ENCODE data around the gene PMPCB. TPM values are rescaled to one million over a fixed set of nuclear protein-coding genes. Genes with fewer than 3 reads are reported as not detected.
A peak's percentile ranks its signal among the peaks of the same experiment; 100 is the strongest.

Gene PMPCB
- total RNA-seq, 2 donors from 2014 or later, result 76.6 to 82.0 TPM

GRCh38 chr7:103297837-103298179 lies 573 bp downstream of the PMPCB start:
- peak overlapping the region; percentile 91 for H3K27ac Mint-ChIP-seq
- H3K27me3 Mint-ChIP-seq, result no peaks in the 10 kb centered on the region
- ATAC-seq (replicated peaks), result no peak
- peaks cover 6% of the 10 kb centered on the region for H3K4me1 Mint-ChIP-seq
- peak overlapping the region; percentile 88 for H3K4me3 Mint-ChIP-seq
- peaks cover 47% of the 10 kb centered on the region for H3K36me3 Mint-ChIP-seq (ENCODE audit: low read depth)
- no peaks in the 10 kb centered on the region for H3K9me3 Mint-ChIP-seq

- Mint-ChIP-seq H3K27me3 (no peaks in the 10 kb centered on the region), H3K36me3 (ENCODE audit: low read depth) (peaks cover 65% of the 10 kb centered on the region), H3K4me1 (peaks cover 13% of the 10 kb centered on the region), H3K27ac (no peak overlapping the region), H3K9me3 (peaks cover under 1% of the 10 kb centered on the region), H3K4me3 (no peak overlapping the region)
- no peak for ATAC-seq (replicated peaks)
Observed at GRCh38 chr7:103299660-103300059, 2.4 kb downstream of the PMPCB start.

- no peak for ATAC-seq (replicated peaks)
Observed at GRCh38 chr7:103301441-103301840, 4.2 kb downstream of the PMPCB start.

GRCh38 chr7:103307503-103308231 lies 10.4 kb downstream of the PMPCB start:
- ATAC-seq (replicated peaks), result peak; percentile 55
- H3K9me3 Mint-ChIP-seq, result peaks cover 3% of the 10 kb centered on the region
- peaks cover 11% of the 10 kb centered on the region for H3K4me1 Mint-ChIP-seq
- H3K27me3 Mint-ChIP-seq, result no peaks in the 10 kb centered on the region
- H3K27ac Mint-ChIP-seq, result peak overlapping the region; percentile 28
- peaks cover 99% of the 10 kb centered on the region for H3K36me3 Mint-ChIP-seq (ENCODE audit: low read depth)
- peak overlapping the region; percentile 13 for H3K4me3 Mint-ChIP-seq

More at GRCh38 chr7:103301441-103301840, 4.2 kb downstream of the PMPCB start:
- peaks cover 83% of the 10 kb centered on the region for H3K36me3 Mint-ChIP-seq (ENCODE audit: low read depth)
- H3K27ac Mint-ChIP-seq, result no peak overlapping the region
- H3K27me3 Mint-ChIP-seq, result no peaks in the 10 kb centered on the region
- peaks cover 17% of the 10 kb centered on the region for H3K4me1 Mint-ChIP-seq
- peaks cover 3% of the 10 kb centered on the region for H3K9me3 Mint-ChIP-seq
- no peak overlapping the region for H3K4me3 Mint-ChIP-seq

- no peak for ATAC-seq (replicated peaks)
Observed at GRCh38 chr7:103314852-103315251, 17.6 kb downstream of the PMPCB start.

GRCh38 chr7:103316380-103316941 lies 19.2 kb downstream of the PMPCB start:
- H3K27me3 Mint-ChIP-seq, result no peaks in the 10 kb centered on the region
- H3K36me3 Mint-ChIP-seq (ENCODE audit: low read depth), result peaks cover 100% of the 10 kb centered on the region
- no peaks in the 10 kb centered on the region for H3K9me3 Mint-ChIP-seq
- no peaks in the 10 kb centered on the region for H3K4me1 Mint-ChIP-seq
- H3K4me3 Mint-ChIP-seq, result no peak overlapping the region
- H3K27ac Mint-ChIP-seq, result peak overlapping the region; percentile 45
- ATAC-seq (replicated peaks), result no peak

More at GRCh38 chr7:103314852-103315251, 17.6 kb downstream of the PMPCB start:
- H3K4me1 Mint-ChIP-seq, result no peaks in the 10 kb centered on the region
- H3K9me3 Mint-ChIP-seq, result no peaks in the 10 kb centered on the region
- H3K36me3 Mint-ChIP-seq (ENCODE audit: low read depth), result peaks cover 100% of the 10 kb centered on the region
- H3K27me3 Mint-ChIP-seq, result no peaks in the 10 kb centered on the region
- no peak overlapping the region for H3K4me3 Mint-ChIP-seq
- peak overlapping the region; percentile 55 for H3K27ac Mint-ChIP-seq

- no peak for ATAC-seq (replicated peaks)
Observed at GRCh38 chr7:103317009-103317408, 19.8 kb downstream of the PMPCB start.

GRCh38 chr7:103325744-103326143 lies 28.5 kb downstream of the PMPCB start:
- Mint-ChIP-seq H3K27ac (peak overlapping the region; percentile 28), H3K27me3 (no peaks in the 10 kb centered on the region), H3K9me3 (no peaks in the 10 kb centered on the region), H3K4me1 (no peaks in the 10 kb centered on the region), H3K36me3 (ENCODE audit: low read depth) (peaks cover 92% of the 10 kb centered on the region), H3K4me3 (no peak overlapping the region)
- peak; percentile 48 for ATAC-seq (replicated peaks)

More at GRCh38 chr7:103317009-103317408, 19.8 kb downstream of the PMPCB start:
- H3K9me3 Mint-ChIP-seq, result no peaks in the 10 kb centered on the region
- H3K36me3 Mint-ChIP-seq (ENCODE audit: low read depth), result peaks cover 100% of the 10 kb centered on the region
- H3K4me3 Mint-ChIP-seq, result no peak overlapping the region
- H3K27ac Mint-ChIP-seq, result peak overlapping the region; percentile 45
- no peaks in the 10 kb centered on the region for H3K4me1 Mint-ChIP-seq
- H3K27me3 Mint-ChIP-seq, result no peaks in the 10 kb centered on the region

GRCh38 chr7:103336761-103337160 lies 39.5 kb downstream of the PMPCB start:
- ATAC-seq (replicated peaks), result no peak
- Mint-ChIP-seq H3K9me3 (no peaks in the 10 kb centered on the region), H3K4me3 (no peak overlapping the region), H3K27me3 (no peaks in the 10 kb centered on the region), H3K36me3 (ENCODE audit: low read depth) (peaks cover 97% of the 10 kb centered on the region), H3K4me1 (peaks cover 26% of the 10 kb centered on the region), H3K27ac (no peak overlapping the region)

GRCh38 chr7:103338864-103339263 lies 41.6 kb downstream of the PMPCB start:
- no peaks in the 10 kb centered on the region for H3K9me3 Mint-ChIP-seq
- H3K27me3 Mint-ChIP-seq, result no peaks in the 10 kb centered on the region
- peak overlapping the region; percentile 60 for H3K27ac Mint-ChIP-seq
- H3K4me3 Mint-ChIP-seq, result peak overlapping the region; percentile 3
- no peak for ATAC-seq (replicated peaks)
- H3K4me1 Mint-ChIP-seq, result peaks cover 31% of the 10 kb centered on the region
- H3K36me3 Mint-ChIP-seq (ENCODE audit: low read depth), result peaks cover 97% of the 10 kb centered on the region

GRCh38 chr7:103341466-103341865 lies 44.2 kb downstream of the PMPCB start:
- H3K36me3 Mint-ChIP-seq (ENCODE audit: low read depth), result peaks cover 81% of the 10 kb centered on the region
- no peaks in the 10 kb centered on the region for H3K27me3 Mint-ChIP-seq
- H3K4me1 Mint-ChIP-seq, result peaks cover 36% of the 10 kb centered on the region
- H3K27ac Mint-ChIP-seq, result peak overlapping the region; percentile 60
- peak overlapping the region; percentile 99 for H3K4me3 Mint-ChIP-seq
- no peaks in the 10 kb centered on the region for H3K9me3 Mint-ChIP-seq
- no peak for ATAC-seq (replicated peaks)

- peak overlapping the region; percentile 100 for H3K27ac Mint-ChIP-seq
- ATAC-seq (replicated peaks), result peak; percentile 38
- H3K9me3 Mint-ChIP-seq, result no peaks in the 10 kb centered on the region
- peaks cover 73% of the 10 kb centered on the region for H3K36me3 Mint-ChIP-seq (ENCODE audit: low read depth)
- peak overlapping the region; percentile 99 for H3K4me3 Mint-ChIP-seq
- H3K27me3 Mint-ChIP-seq, result no peaks in the 10 kb centered on the region
- peaks cover 39% of the 10 kb centered on the region for H3K4me1 Mint-ChIP-seq
Observed at GRCh38 chr7:103343332-103343731, 46.1 kb downstream of the PMPCB start.

- peak overlapping the region; percentile 99 for H3K4me3 Mint-ChIP-seq
- peak; percentile 23 for ATAC-seq (replicated peaks)
- peak overlapping the region; percentile 100 for H3K27ac Mint-ChIP-seq
- no peaks in the 10 kb centered on the region for H3K27me3 Mint-ChIP-seq
- peaks cover 75% of the 10 kb centered on the region for H3K36me3 Mint-ChIP-seq (ENCODE audit: low read depth)
- peaks cover 41% of the 10 kb centered on the region for H3K4me1 Mint-ChIP-seq
- no peaks in the 10 kb centered on the region for H3K9me3 Mint-ChIP-seq
Observed at GRCh38 chr7:103343758-103344452, 46.7 kb downstream of the PMPCB start.

GRCh38 chr7:103344453-103345149 lies 47.4 kb downstream of the PMPCB start, which contains the start of gene DNAJC2:
Gene DNAJC2, minus strand, starts transcription at chr7:103344767. Its CDS starts 145 bp downstream, at chr7:103344622.
- H3K9me3 Mint-ChIP-seq, result no peaks in the 10 kb centered on the region

More at GRCh38 chr7:103344453-103345149, 47.4 kb downstream of the PMPCB start, which contains the start of gene DNAJC2:
- Mint-ChIP-seq H3K27me3 (no peaks in the 10 kb centered on the region), H3K27ac (peak within 1 kb of the TSS; percentile 100), H3K36me3 (ENCODE audit: low read depth) (peaks cover 75% of the 10 kb centered on the region), H3K4me1 (peaks cover 39% of the 10 kb centered on the region), H3K4me3 (peak within 1 kb of the TSS; percentile 99)
- ATAC-seq (replicated peaks), result peak; percentile 82
